ENCODE measurements around the gene CXCR6.

- TF ChIP-seq, protein P1, sequence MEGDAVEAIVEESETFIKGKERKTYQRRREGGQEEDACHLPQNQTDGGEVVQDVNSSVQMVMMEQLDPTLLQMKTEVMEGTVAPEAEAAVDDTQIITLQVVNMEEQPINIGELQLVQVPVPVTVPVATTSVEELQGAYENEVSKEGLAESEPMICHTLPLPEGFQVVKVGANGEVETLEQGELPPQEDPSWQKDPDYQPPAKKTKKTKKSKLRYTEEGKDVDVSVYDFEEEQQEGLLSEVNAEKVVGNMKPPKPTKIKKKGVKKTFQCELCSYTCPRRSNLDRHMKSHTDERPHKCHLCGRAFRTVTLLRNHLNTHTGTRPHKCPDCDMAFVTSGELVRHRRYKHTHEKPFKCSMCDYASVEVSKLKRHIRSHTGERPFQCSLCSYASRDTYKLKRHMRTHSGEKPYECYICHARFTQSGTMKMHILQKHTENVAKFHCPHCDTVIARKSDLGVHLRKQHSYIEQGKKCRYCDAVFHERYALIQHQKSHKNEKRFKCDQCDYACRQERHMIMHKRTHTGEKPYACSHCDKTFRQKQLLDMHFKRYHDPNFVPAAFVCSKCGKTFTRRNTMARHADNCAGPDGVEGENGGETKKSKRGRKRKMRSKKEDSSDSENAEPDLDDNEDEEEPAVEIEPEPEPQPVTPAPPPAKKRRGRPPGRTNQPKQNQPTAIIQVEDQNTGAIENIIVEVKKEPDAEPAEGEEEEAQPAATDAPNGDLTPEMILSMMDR (IDR thresholded peaks at IDR 0.05 in 4 of 5, conservative IDR thresholded peaks at IDR 0.05 in 1 of 5) = no peak
- no peak for TF ChIP-seq POLR2A (IDR thresholded peaks at IDR 0.05)
Observed at GRCh38 chr3:45911511-45912226, 31.6 kb upstream of the CXCR6 start.

Measured in gastrocnemius medialis (tissue), 4 donors.